ENCODE measurements around the gene PRDM15. TPM values are rescaled to one million over a fixed set of nuclear protein-coding genes. Genes with fewer than 3 reads are reported as not detected.

PRDM15 gene
- total and polyA plus RNA-seq, 2 donors (not counting 3 experiments of a cell fraction or from before 2014, with no cell fraction given), result 11.8 to 12.9 TPM

DNA sequence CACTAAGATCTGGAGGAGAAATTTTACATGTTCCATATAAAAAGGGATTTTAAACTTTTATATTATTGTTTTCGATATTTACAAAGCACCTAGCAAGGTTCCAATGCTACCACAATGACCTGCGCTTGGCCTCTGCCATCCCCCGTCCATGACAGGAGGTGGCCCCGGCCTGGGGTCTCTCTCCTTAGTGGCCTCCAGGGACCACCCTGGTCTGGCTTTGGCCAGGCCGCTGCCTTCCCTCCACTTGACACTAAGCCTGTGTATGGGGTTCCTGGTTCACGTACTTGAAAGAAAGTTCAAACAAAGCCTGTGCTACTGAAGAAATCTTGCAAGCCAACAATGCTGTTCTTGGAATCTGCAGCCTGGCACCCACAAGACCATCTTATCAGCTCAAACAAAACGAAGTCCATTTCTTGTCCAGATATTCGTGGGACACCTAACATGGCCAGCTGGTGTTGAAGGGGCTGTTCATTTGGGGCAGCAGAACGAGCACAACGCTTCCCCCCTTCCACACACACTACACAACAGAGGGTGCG, 12.8 kb downstream of the PRDM15 start:
- BruUV-seq (replicated peaks), result no TSS peak
- H2AFZ ChIP-seq (ENCODE audit: low read depth, low read length), result no peak overlapping the region
- intact Hi-C loops (cut with micrococcal nuclease), result no loop called here
- no peaks in the 10 kb centered on the region for H3K4me1 ChIP-seq (ENCODE audit: control insufficient read depth, extremely low read depth, insufficient read depth, low read length)
- H3K27ac ChIP-seq (ENCODE audit: insufficient read depth, low read depth, low read length), result no peak overlapping the region
- no peak for TF ChIP-seq MAX (IDR thresholded peaks at IDR 0.05; ENCODE audit: insufficient read depth, insufficient read length)
- TF ChIP-seq, protein P1, sequence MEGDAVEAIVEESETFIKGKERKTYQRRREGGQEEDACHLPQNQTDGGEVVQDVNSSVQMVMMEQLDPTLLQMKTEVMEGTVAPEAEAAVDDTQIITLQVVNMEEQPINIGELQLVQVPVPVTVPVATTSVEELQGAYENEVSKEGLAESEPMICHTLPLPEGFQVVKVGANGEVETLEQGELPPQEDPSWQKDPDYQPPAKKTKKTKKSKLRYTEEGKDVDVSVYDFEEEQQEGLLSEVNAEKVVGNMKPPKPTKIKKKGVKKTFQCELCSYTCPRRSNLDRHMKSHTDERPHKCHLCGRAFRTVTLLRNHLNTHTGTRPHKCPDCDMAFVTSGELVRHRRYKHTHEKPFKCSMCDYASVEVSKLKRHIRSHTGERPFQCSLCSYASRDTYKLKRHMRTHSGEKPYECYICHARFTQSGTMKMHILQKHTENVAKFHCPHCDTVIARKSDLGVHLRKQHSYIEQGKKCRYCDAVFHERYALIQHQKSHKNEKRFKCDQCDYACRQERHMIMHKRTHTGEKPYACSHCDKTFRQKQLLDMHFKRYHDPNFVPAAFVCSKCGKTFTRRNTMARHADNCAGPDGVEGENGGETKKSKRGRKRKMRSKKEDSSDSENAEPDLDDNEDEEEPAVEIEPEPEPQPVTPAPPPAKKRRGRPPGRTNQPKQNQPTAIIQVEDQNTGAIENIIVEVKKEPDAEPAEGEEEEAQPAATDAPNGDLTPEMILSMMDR (IDR thresholded peaks at IDR 0.05; ENCODE audit: extremely low read depth in 1 of 2, insufficient read depth in 1 of 2, low read depth in 1 of 2, low read length in 2 of 2), result no peak
- no peak for TF ChIP-seq JUN (IDR thresholded peaks at IDR 0.05; ENCODE audit: borderline replicate concordance, insufficient read depth, insufficient read length, low read depth)
- no peaks in the 10 kb centered on the region for H3K27me3 ChIP-seq (ENCODE audit: control insufficient read depth in 2 of 2, insufficient read depth in 2 of 2, low read length in 2 of 2)
- H3K9me3 ChIP-seq (replicated peaks; ENCODE audit: control insufficient read depth, insufficient read depth, low read length), result no peaks in the 10 kb centered on the region
- H3K4me3 ChIP-seq (replicated peaks in 1 of 3; ENCODE audit: insufficient read depth in 1 of 3, low read depth in 1 of 3, low read length in 3 of 3), result no peak overlapping the region
- no peaks in the 10 kb centered on the region for H3K36me3 ChIP-seq (ENCODE audit: control insufficient read depth in 2 of 2, extremely low read depth in 1 of 2, insufficient read depth in 2 of 2, low read length in 2 of 2)
- FAIRE-seq, result no peak
- no peaks in the 10 kb centered on the region for H3K9me1 ChIP-seq (replicated peaks; ENCODE audit: control insufficient read depth, extremely low read depth, insufficient read depth, low read length)
- no peak for DNase-seq (ENCODE audit: low read depth, low spot score)
- H3K79me2 ChIP-seq (ENCODE audit: control insufficient read depth, insufficient read depth, low read length), result peaks cover 5% of the 10 kb centered on the region
- ChIA-PET POLR2A (no interaction called here), CTCF (no interaction called here)
- no peaks in the 10 kb centered on the region for H4K20me1 ChIP-seq (replicated peaks; ENCODE audit: control insufficient read depth, extremely low read depth, insufficient read depth, low read length)
- dilution Hi-C loops (cut with MboI; ENCODE audit: extremely low pct_ligation_motif_present, low sequenced_read_pairs), result no loop called here
- no peak overlapping the region for H3K9ac ChIP-seq (replicated peaks; ENCODE audit: extremely low read depth, insufficient read depth, low read length)
- H3K4me2 ChIP-seq (ENCODE audit: insufficient read depth, low read length), result no peak overlapping the region

DNA sequence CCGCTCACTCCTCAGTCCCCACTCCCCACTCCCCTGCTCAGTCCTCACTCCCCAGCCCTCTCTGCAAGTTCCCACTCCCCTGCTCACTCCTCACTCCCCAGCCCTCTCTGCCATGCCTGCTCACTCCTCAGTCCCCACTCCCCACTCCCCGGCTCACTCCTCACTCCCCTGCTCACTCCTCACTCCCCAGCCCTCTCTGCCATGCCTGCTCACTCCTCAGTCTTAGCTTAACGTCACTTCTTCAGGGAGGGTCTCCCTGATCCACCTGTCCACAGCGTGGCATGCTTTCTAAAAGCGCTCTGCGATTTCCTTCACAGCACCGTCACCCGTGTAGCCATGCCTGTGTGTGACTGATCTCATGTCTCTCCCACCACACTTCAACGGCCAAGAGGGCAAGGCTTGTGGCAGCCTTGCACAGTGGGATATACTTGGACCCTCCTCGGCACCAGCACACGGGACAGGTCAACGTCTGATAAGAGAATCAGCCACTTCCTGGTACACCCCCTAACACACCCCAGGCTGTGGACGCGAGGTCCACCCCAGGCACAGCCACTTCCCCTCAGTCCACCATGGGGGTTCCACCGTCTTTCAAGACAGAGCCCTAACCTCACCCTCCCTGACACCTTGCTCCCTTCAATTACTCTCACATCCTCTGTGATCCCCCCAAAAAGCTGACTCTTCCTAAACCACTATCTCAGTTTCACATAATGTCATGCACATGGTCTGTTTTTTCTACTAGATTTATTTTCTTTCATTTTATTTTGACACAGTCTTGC, 14.0 kb downstream of the PRDM15 start:
- dilution Hi-C loops (cut with MboI; ENCODE audit: extremely low pct_ligation_motif_present, low sequenced_read_pairs) (no loop called here), intact Hi-C loops (cut with micrococcal nuclease) (no loop called here)
- no peaks in the 10 kb centered on the region for H3K27me3 ChIP-seq (ENCODE audit: control insufficient read depth in 2 of 2, insufficient read depth in 2 of 2, low read length in 2 of 2)
- no peak overlapping the region for H3K27ac ChIP-seq (ENCODE audit: insufficient read depth, low read depth, low read length)
- ChIA-PET CTCF (interaction anchor here (1.1 to 3.0 kb wide), 2 partner anchors 48 to 252 kb away, joined by 3 to 6 read pairs; no protein-coding TSS in a partner anchor), POLR2A (no interaction called here)
- H3K4me1 ChIP-seq (ENCODE audit: control insufficient read depth, extremely low read depth, insufficient read depth, low read length), result no peaks in the 10 kb centered on the region
- H3K9ac ChIP-seq (replicated peaks; ENCODE audit: extremely low read depth, insufficient read depth, low read length), result no peak overlapping the region
- H3K36me3 ChIP-seq (ENCODE audit: control insufficient read depth in 2 of 2, extremely low read depth in 1 of 2, insufficient read depth in 2 of 2, low read length in 2 of 2), result no peaks in the 10 kb centered on the region
- FAIRE-seq, result no peak
- no peak for TF ChIP-seq GATA2 (IDR thresholded peaks at IDR 0.05; ENCODE audit: insufficient read depth, insufficient read length, low read depth, low read length)
- TF ChIP-seq MAX (IDR thresholded peaks at IDR 0.05; ENCODE audit: insufficient read depth, insufficient read length), result no peak
- BruUV-seq (replicated peaks), result no TSS peak
- H3K4me2 ChIP-seq (ENCODE audit: insufficient read depth, low read length), result no peak overlapping the region
- H3K79me2 ChIP-seq (ENCODE audit: control insufficient read depth, insufficient read depth, low read length), result peaks cover 5% of the 10 kb centered on the region
- H2AFZ ChIP-seq (ENCODE audit: low read depth, low read length), result no peak overlapping the region
- no peaks in the 10 kb centered on the region for H4K20me1 ChIP-seq (replicated peaks; ENCODE audit: control insufficient read depth, extremely low read depth, insufficient read depth, low read length)
- no peaks in the 10 kb centered on the region for H3K9me1 ChIP-seq (replicated peaks; ENCODE audit: control insufficient read depth, extremely low read depth, insufficient read depth, low read length)
- H3K9me3 ChIP-seq (replicated peaks; ENCODE audit: control insufficient read depth, insufficient read depth, low read length), result no peaks in the 10 kb centered on the region
- no peak for DNase-seq (ENCODE audit: low read depth, low spot score)
- H3K4me3 ChIP-seq (replicated peaks in 1 of 3; ENCODE audit: insufficient read depth in 1 of 3, low read depth in 1 of 3, low read length in 3 of 3), result no peak overlapping the region
